C4-2B (cell line): ENCODE data around the gene USH2A.

Experiments
- ZFX ChIP-seq: fragments of 450-650 bp; IDR thresholded peaks from 2 replicates; pipeline ENCODE4 v1.6.1; 2017
- TF ChIP-seq, protein P1 (sequence below): fragments of 450-650 bp; conservative IDR thresholded peaks from 2 replicates; pipeline ENCODE4 v1.5.1; 2017; ENCODE audit warnings: mild to moderate bottlenecking

DNA sequence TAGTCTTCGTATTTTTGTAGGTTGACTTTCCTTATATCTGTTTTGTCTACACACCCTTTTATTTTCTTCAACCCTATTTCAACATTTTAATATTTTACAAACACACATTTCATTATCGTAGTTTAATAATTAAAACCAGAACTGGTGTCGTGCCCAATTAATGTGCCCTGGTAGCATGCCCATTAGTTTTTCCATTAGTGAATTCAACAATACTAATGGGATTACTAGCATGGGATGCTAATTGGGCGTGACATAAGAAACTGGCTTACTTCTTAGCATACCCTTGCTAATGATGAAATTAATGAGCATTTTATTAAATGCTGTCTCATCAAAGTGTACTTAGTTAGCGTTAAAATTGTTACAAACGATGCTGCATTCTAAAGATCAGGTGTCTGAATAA is 332.7 kb downstream of the USH2A start:
- TF ChIP-seq, protein P1, sequence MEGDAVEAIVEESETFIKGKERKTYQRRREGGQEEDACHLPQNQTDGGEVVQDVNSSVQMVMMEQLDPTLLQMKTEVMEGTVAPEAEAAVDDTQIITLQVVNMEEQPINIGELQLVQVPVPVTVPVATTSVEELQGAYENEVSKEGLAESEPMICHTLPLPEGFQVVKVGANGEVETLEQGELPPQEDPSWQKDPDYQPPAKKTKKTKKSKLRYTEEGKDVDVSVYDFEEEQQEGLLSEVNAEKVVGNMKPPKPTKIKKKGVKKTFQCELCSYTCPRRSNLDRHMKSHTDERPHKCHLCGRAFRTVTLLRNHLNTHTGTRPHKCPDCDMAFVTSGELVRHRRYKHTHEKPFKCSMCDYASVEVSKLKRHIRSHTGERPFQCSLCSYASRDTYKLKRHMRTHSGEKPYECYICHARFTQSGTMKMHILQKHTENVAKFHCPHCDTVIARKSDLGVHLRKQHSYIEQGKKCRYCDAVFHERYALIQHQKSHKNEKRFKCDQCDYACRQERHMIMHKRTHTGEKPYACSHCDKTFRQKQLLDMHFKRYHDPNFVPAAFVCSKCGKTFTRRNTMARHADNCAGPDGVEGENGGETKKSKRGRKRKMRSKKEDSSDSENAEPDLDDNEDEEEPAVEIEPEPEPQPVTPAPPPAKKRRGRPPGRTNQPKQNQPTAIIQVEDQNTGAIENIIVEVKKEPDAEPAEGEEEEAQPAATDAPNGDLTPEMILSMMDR, result no peak
- no peak for TF ChIP-seq ZFX
